Calu3 (cell line): ENCODE data around the gene COX20. TPM values are rescaled to one million over a fixed set of nuclear protein-coding genes. Genes with fewer than 3 reads are reported as not detected.

Experiments
- BruUV-seq: library from RNA; stranded (reverse); fragments of 400-500 nt; replicated peaks from 2 replicates; lab custom pipeline; 2021; lab: Mats Ljungman, UMichigan
- CTCF ChIA-PET: fragments of 300-600 bp; sonication (Branson Sonifier 250); formaldehyde crosslinking; loops from one replicate; lab custom pipeline; 2022; ENCODE audit warnings: antibody characterized with exemption; lab: Charles Lee
- DNase-seq: peaks from one replicate; pipeline ENCODE4 v3.0.0; 2022
- H3K27ac Mint-ChIP-seq: one replicate; pipeline ENCODE4 v1.8.0; 2022; ENCODE audit warnings: mixed read lengths; ENCODE audit not compliant: unreplicated experiment
- H3K27me3 Mint-ChIP-seq: one replicate; pipeline ENCODE4 v1.8.0; 2022; ENCODE audit warnings: mixed read lengths; ENCODE audit not compliant: unreplicated experiment
- H3K36me3 Mint-ChIP-seq: one replicate; pipeline ENCODE4 v1.8.0; 2022; ENCODE audit warnings: mild to moderate bottlenecking, moderate library complexity, mixed read lengths; ENCODE audit not compliant: insufficient read depth, unreplicated experiment
- H3K4me1 Mint-ChIP-seq: one replicate; pipeline ENCODE4 v1.8.0; 2022; ENCODE audit warnings: mild to moderate bottlenecking, low read depth, mixed read lengths; ENCODE audit not compliant: unreplicated experiment
- H3K4me3 Mint-ChIP-seq: one replicate; pipeline ENCODE4 v1.8.0; 2022; ENCODE audit warnings: mild to moderate bottlenecking, low read depth, moderate library complexity, mixed read lengths; ENCODE audit not compliant: unreplicated experiment
- H3K9me3 Mint-ChIP-seq: one replicate; pipeline ENCODE4 v1.8.0; 2022; ENCODE audit warnings: low read depth, mixed read lengths; ENCODE audit not compliant: unreplicated experiment
- CTCF ChIP-seq: fragments of 200-600 bp; IDR thresholded peaks from one replicate; pipeline ENCODE4 v1.8.0; 2022; ENCODE audit warnings: antibody characterized with exemption; ENCODE audit not compliant: unreplicated experiment
- intact Hi-C: fragments of 100-400 bp; cut with micrococcal nuclease; formaldehyde crosslinking; loops from one replicate; pipeline ENCODE4 v1.10.0; 2022; ENCODE audit not compliant: unreplicated experiment
- total RNA-seq: library from RNA; stranded (reverse); gene quantifications from 2 replicates; pipeline ENCODE4 v1.2.3, GENCODE V29; 2022

Gene COX20
- total RNA-seq, 1 experiment from 2014 or later, result 32.8 TPM

- Mint-ChIP-seq H3K4me1 (peaks cover 33% of the 10 kb centered on the region), H3K36me3 (peaks cover 96% of the 10 kb centered on the region), H3K4me3 (no peak overlapping the region), H3K27ac (no peak overlapping the region), H3K27me3 (no peaks in the 10 kb centered on the region), H3K9me3 (no peaks in the 10 kb centered on the region)
- TF ChIP-seq CTCF, result no peak
- DNase-seq, result no peak
- CTCF ChIA-PET, result interaction anchor here (1.9 kb wide), 1 partner anchor 8 kb away, joined by 6 read pairs; no protein-coding TSS in a partner anchor
- BruUV-seq, result no TSS peak
- intact Hi-C loops, result no loop called here
Observed at GRCh38 chr1:244854166-244854565, 18.7 kb downstream of the COX20 start.

- Mint-ChIP-seq H3K9me3 (no peaks in the 10 kb centered on the region), H3K27ac (peak overlapping the region; percentile 8), H3K27me3 (no peaks in the 10 kb centered on the region), H3K4me3 (no peak overlapping the region), H3K4me1 (peaks cover 40% of the 10 kb centered on the region), H3K36me3 (peaks cover 96% of the 10 kb centered on the region)
- intact Hi-C loops, result no loop called here
- TF ChIP-seq CTCF, result no peak
- CTCF ChIA-PET, result no interaction called here
- no peak for DNase-seq
- no TSS peak for BruUV-seq
Observed at GRCh38 chr1:244854865-244855578, 19.6 kb downstream of the COX20 start.

GRCh38 chr1:244857761-244858160, 22.3 kb downstream of the COX20 start:
- Mint-ChIP-seq H3K27me3 (no peaks in the 10 kb centered on the region), H3K4me1 (peaks cover 52% of the 10 kb centered on the region), H3K9me3 (no peaks in the 10 kb centered on the region), H3K27ac (no peak overlapping the region), H3K4me3 (no peak overlapping the region), H3K36me3 (peaks cover 97% of the 10 kb centered on the region)
- BruUV-seq, result no TSS peak
- intact Hi-C loops, result no loop called here
- TF ChIP-seq CTCF, result no peak
- CTCF ChIA-PET, result no interaction called here
- DNase-seq, result no peak

GRCh38 chr1:244858357-244858756, 22.9 kb downstream of the COX20 start:
- DNase-seq, result no peak
- Mint-ChIP-seq H3K9me3 (no peaks in the 10 kb centered on the region), H3K36me3 (peaks cover 100% of the 10 kb centered on the region), H3K4me1 (peaks cover 52% of the 10 kb centered on the region), H3K4me3 (no peak overlapping the region), H3K27me3 (no peaks in the 10 kb centered on the region), H3K27ac (no peak overlapping the region)
- intact Hi-C loops, result no loop called here
- no TSS peak for BruUV-seq
- TF ChIP-seq CTCF, result no peak
- CTCF ChIA-PET, result no interaction called here
